GM21526 (cell line): ENCODE data around the gene COL11A2.
"Not testable (repeated sequence)": the region's sequence is repeated elsewhere in the genome, so short reads cannot be mapped to it uniquely, and the experiment has no call there.

Experiments used
- ATAC-seq: cut with Tn5 transposase; IDR thresholded peaks from one replicate; pipeline ENCODE4 v1.9.1; 2021; ENCODE audit warnings: moderate library complexity; ENCODE audit not compliant: unreplicated experiment, low FRiP score

The COL11A2 gene

DNA sequence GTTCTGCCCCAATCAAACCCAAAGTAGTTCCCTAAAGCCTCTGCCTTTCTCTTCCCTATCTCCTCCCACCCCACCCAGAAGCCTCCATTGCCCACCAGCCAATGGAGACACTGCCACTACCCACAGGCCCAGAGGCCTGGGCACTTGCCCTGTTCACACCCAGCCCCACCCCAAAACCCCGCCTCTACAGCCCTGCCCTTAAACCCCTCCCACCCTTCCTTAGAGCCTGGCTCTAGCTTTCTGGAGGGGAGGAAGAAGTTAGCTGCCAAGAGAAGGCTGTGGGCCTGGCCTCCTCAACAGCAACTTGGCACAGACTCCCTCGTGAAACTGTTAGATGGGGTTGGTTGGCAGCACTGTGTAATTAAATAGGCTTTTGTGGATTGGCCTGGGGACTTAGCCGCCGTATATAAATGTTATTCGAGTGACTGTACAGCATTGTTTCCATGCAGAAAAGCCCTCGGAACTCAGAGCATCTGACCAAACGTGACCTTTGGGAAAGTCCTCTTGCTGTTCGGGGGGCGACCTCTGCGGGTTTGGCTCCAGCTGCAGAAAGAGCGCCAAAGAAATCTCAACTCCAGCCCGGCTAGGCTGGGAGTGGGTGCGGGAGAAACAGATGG is 31.4 kb downstream of the COL11A2 start:
- ATAC-seq: no peak

DNA sequence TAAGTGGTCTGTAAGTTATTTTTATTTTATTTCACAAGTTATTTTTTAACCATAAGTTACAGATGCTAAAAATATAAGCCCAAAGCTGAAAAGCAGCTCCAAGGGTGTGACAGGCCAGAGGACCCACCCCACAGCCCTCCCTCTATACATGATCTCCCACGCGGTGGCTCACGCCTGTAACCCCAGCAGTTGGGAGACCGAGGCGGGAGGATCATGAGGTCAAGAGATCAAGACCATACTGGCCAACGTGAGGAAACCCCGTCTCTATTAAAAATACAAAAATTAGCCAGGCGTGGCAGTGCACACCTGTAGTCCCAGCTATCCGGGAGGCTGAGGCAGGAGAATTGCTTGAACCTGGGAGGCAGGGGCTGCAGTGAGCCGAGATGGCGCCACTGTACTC is 32.2 kb downstream of the COL11A2 start:
- ATAC-seq: no peak

DNA sequence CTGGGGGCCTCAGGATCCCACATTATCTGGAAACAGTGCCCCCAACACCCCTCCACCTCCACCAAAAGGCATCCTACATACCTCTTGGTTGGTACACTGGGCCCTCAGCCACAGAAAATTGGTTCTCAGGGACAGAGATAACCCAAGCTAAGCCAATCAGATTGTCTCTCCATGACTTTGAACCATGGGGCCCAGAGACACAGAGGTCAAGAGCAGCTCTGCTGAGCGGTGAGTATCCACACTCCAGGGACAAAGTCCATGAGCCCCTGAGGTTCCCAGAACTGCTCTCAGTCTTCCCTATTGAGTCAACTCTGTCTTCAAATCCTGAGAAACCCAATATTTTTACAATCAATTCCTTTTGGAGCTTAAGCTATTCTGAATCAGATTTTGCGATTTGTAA is 35.3 kb downstream of the COL11A2 start:
- no peak for ATAC-seq

- ATAC-seq: no peak
Observed at GRCh38 chr6:33156561-33156960, 35.7 kb downstream of the COL11A2 start.

DNA sequence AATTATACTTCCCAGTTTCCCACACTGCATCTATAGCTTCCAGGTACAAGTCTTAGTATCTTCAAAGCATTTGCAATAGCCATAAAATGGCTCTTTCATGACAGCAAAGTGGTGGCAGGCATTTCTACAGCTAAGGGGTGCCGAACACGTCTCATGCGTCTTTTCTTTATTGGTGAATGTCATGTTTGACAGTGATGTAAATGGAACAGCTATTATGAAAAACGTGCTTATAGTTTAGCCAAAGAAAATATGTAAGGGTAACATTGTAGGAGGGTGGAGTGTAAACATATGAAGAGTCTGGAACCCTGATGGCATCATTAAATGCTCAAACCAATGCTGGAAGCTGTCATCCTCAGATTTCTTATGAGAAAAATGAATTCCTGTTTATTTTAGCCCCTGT is 37.9 kb downstream of the COL11A2 start:
- ATAC-seq: no peak

GRCh38 chr6:33151050-33151449 is 41.2 kb downstream of the COL11A2 start:
- no peak for ATAC-seq

GRCh38 chr6:33150560-33150959 is 41.7 kb downstream of the COL11A2 start:
- not testable (repeated sequence) for ATAC-seq

DNA sequence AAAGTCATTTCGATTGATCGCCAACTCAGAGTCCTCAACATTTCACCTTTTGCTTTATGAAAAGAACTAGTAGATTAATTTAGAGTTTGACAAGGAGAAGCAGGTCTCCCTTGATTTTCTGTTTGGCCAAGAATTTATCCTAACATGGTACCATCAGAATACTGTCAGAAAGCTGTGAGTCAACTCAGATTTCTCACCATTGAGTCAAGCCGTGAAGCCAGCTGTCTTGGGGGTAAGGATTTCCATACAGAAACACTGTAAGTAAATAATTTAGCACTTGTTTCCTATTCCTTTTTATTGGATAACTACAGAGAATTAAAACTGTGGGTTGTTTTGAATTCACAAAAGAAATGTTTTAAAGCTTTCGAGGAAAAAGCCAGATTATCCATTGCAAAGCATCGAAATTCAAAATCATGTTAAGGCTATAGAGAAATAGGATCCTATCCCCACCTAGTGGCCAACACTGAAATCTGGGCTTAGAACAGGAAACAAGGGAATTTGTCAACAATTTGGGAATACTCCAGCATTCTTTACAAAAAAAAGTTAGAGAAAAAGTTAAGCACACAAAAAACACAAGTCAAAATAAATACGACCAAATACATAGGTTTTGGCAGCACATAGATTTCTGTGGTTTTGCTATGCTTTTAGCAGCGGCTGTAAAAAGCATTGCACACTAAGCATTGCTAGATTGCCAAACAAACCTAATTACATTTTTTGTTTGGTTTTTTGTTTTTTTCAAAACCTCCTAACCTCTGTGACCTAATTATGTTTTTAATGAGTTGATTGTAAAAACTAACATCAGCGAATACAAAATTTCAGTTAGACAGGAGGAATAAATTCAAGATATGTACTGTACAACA is 44.2 kb downstream of the COL11A2 start:
- no peak for ATAC-seq

DNA sequence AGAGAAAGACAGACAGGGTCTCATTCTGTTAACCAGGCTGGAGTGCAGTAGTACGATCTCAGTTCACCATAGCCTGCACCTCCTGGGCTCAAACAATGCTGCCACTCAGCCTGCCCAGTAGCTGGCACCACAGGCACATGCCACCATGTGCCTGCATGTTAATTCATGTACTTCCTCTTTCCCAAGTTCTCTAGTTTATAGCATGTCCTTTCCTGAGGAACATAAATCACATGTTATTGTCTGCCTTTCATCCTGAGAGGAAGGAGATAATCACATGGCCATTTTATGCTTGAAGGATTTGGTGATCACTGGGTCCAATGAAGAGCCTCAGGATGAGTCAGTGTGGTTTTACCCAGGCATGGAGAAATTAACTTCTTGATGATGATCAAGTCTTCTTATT is 47.9 kb downstream of the COL11A2 start:
- ATAC-seq: no peak

- ATAC-seq: no peak
Observed at GRCh38 chr6:33143113-33143770, 49.0 kb downstream of the COL11A2 start.

DNA sequence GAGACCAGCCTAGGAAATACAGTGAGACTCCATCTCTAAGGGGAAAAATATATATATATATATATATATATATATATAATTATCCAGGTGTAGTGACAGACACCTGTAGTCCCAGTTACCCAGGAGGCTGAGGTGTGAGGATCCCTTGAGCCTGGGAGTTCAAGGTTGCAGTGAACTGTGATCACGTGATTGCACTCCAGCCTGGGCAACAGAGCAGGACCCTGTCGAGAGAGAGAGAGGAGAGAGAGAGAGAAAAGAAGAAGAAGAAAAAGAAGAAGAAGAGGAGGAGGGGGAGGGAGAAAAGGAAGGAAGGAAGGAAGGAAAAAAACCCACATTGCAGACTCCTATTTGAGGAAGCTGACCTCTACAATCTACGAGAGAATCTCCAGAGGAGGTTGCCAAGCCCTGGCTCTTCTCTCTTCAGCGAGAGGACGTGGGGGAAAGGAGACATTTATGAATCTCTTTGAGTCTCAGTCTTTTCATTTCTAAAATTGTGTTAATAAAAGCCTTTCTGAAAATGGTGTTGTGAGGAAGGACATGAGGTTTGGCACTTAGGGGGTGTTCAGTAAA is 49.7 kb downstream of the COL11A2 start:
- no peak for ATAC-seq

DNA sequence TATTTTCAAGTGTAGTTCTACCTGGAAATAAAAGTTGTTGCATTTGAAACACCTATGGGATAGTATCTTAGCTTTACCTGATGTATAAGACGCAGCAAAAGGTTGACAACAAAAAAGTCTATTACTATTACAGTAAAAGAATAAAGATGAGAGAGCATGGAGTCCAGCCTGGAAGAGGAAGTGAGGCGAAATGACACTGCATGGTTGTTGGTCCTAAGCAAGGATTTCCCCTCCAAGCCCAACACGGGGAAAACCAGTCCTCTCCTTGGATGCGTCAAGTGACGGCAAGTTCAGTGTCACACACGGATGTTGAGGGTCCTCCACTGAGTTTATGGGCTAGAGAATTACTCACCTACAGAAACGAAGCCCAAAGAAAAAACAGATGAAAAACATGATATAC is 51.7 kb downstream of the COL11A2 start:
- ATAC-seq: no peak

GRCh38 chr6:33139596-33140206 is 52.6 kb downstream of the COL11A2 start:
- ATAC-seq: no peak

DNA sequence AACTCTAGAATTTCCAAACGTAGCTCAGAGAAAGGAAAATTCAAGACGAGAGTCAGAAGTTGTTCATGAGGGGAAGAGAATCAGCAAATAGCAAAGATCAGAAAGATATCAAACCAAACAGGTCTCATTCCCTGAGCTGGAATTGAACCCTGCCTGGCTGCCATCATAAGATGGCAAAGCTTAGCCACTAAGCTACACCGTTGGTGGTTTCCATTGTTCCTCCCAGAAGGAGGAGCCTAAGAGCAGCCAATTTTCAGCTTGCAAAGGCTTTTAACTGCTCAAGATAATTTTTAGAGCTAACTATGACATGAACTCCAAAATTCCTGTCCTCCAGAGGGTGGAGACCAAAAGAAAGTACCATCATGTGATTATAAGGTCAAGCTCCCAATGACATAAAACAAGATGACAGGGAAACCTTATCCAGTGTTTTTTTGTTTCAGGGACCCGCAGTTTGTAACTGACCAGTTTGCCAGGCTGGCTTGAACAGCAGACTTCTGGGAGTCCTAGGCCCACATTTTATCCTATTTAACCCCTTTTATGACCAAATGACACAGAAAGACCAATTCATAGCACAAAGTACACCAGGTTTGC is 55.9 kb downstream of the COL11A2 start:
- ATAC-seq: no peak

DNA sequence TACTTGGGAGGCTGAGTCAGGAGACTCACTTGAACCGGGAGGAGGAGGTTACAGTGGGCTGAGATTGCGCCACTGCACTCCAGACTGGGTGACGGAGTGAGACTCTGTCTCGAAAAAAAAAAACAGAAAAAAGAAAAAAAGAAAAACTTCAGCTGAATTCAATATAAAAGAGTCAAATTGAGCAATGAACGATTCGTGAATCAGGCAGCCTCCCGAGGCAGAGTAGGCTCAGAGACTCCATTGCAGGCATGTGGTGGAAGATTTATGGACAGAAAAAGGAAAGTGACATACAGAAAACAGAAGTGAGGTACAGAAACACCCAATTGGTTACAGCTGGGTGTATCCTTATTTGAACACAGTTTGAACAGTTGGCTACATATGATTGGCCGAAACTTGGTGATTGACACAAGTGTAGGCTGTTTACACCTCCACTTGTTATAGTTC is 60.2 kb downstream of the COL11A2 start:
- ATAC-seq: no peak

GRCh38 chr6:33128318-33128717 is 63.9 kb downstream of the COL11A2 start:
- no peak for ATAC-seq

GRCh38 chr6:33126101-33126714 is 66.1 kb downstream of the COL11A2 start:
- ATAC-seq: no peak

DNA sequence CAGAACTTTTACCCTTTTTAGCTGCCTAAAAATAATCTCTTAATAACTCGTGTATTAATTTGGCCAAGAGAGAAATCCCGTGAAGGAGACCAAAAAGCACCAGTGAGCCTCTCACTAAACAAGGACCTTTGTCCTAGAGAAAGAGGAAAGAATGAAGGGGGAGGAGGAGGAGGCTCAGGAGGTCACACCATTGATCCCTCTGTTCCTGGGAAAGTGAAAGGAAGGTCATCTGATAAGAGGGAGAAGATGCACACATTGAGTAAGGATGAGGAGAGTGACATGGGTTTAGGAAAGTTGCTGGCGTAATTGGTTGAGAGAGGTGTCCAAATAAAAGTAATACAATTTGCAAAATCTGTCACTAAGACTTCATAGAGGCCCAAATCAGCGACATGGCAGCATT is 67.3 kb downstream of the COL11A2 start:
- no peak for ATAC-seq

DNA sequence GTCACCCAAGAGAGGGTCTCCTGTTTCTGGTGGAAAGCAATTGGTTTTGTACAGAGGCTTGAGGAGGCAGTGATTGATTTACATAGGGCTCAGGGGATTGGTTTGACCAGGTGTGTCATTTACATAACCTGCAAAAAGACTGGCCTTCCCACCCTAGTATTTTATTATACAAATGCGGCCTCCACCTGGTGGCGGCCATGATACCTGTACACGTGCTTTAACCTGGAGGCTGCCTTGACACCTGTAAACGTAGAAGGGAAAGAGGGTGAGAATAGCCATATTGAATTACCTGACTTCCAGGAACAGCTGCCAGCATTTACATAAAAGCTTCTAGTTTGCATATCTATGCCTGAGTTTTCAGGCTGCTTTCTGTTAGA is 67.8 kb downstream of the COL11A2 start:
- no peak for ATAC-seq
